Osteocyte (in vitro differentiated cells): ENCODE measurements around the gene PGM2. TPM values are rescaled to one million over a fixed set of nuclear protein-coding genes. Genes with fewer than 3 reads are reported as not detected.

ENCODE experiments used
- DNase-seq: peaks from one replicate; pipeline ENCODE4 v3.0.0; 2021; ENCODE audit warnings: mixed read lengths; ENCODE audit not compliant: unreplicated experiment; ENCODE audit errors: extremely low spot score
- H3K27ac Mint-ChIP-seq: one replicate; pipeline ENCODE4 v1.8.0; 2021; ENCODE audit warnings: mild to moderate bottlenecking, mixed read lengths; ENCODE audit not compliant: unreplicated experiment
- H3K27me3 Mint-ChIP-seq: one replicate; pipeline ENCODE4 v1.8.0; 2021; ENCODE audit warnings: mixed read lengths; ENCODE audit not compliant: unreplicated experiment
- H3K36me3 Mint-ChIP-seq: one replicate; pipeline ENCODE4 v1.8.0; 2021; ENCODE audit warnings: mixed read lengths; ENCODE audit not compliant: unreplicated experiment
- H3K4me1 Mint-ChIP-seq: one replicate; pipeline ENCODE4 v1.8.0; 2021; ENCODE audit warnings: mixed read lengths; ENCODE audit not compliant: unreplicated experiment
- H3K4me3 Mint-ChIP-seq: one replicate; pipeline ENCODE4 v1.8.0; 2021; ENCODE audit warnings: mild to moderate bottlenecking, moderate library complexity, mixed read lengths; ENCODE audit not compliant: unreplicated experiment
- H3K9me3 Mint-ChIP-seq: one replicate; pipeline ENCODE4 v1.8.0; 2021; ENCODE audit warnings: mixed read lengths; ENCODE audit not compliant: unreplicated experiment
- total RNA-seq: library from RNA; stranded (reverse); gene quantifications from 2 replicates; pipeline ENCODE4 v1.2.1, GENCODE V29; 2021
- TF ChIP-seq, protein P1 (sequence below): fragments of 200-600 bp; sonication (generic); IDR thresholded peaks from 2 replicates; pipeline ENCODE4 v1.5.0; 2021; ENCODE audit warnings: antibody characterized with exemption, mild to moderate bottlenecking, moderate library complexity

Gene PGM2
- total RNA-seq, 1 donor from 2014 or later: 19.8 TPM

DNA sequence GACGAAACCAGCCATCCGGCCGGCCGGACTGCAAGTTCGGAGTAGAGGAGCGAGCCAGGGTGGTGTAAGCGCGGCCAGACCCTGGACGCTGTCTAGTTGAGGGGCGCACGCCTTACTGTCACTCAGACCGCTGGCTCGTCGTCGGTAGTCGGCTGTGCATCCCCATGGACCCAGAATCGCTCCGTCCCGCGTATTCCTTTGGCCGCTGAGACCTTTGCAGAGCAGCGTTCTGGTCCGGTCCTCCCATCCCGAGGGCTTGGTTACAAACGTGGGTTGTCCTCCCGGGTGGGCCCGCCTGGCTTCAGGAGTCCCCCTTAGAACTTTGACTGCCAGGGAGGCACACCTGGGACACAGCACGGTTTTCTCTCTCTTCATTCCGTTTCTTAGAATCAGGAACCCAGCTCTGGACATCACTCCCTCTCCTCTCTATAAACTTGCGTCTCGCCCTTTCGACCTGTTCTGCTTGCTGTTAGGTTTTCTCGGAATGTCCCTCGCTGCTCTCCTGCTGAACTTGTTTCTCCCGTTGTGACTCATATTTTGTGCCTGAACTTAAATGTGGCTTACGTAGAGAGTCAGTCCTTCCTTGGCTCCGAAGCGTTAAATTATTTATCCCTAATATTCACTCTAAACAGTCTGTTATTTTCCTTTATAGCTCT, 672 bp downstream of the PGM2 start:
- Mint-ChIP-seq H3K9me3 (no peaks in the 10 kb centered on the region), H3K4me3 (peak overlapping the region; percentile 93), H3K27me3 (no peaks in the 10 kb centered on the region), H3K27ac (peak overlapping the region; percentile 89), H3K36me3 (peaks cover 13% of the 10 kb centered on the region), H3K4me1 (peaks cover 16% of the 10 kb centered on the region)
- DNase-seq: no peak
- TF ChIP-seq, protein P1, sequence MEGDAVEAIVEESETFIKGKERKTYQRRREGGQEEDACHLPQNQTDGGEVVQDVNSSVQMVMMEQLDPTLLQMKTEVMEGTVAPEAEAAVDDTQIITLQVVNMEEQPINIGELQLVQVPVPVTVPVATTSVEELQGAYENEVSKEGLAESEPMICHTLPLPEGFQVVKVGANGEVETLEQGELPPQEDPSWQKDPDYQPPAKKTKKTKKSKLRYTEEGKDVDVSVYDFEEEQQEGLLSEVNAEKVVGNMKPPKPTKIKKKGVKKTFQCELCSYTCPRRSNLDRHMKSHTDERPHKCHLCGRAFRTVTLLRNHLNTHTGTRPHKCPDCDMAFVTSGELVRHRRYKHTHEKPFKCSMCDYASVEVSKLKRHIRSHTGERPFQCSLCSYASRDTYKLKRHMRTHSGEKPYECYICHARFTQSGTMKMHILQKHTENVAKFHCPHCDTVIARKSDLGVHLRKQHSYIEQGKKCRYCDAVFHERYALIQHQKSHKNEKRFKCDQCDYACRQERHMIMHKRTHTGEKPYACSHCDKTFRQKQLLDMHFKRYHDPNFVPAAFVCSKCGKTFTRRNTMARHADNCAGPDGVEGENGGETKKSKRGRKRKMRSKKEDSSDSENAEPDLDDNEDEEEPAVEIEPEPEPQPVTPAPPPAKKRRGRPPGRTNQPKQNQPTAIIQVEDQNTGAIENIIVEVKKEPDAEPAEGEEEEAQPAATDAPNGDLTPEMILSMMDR: no peak

DNA sequence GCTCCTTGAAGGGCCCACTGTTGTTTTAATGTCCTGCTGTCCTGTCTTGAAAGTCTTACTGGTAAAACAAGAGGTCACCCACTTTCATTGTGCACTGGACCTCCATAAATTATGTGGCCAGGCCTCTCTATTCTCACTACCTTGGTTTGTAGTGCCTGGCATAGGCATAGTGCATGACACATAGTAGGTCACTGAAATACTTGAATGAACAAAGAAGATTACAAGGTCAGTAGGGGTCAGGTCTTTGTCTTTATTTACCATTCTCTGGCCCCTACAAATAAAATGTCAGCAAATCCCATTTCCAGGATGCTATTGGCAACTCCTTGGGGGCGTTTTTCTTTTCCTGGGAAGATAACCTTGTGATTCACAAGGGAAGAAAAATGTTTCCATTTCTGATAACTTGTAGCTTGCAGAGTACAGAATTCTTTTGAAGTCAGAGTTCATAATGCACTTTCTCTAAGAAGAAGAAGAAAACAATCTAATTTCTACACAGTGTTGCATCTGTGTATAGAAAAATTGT, 1.4 kb downstream of the PGM2 start:
- TF ChIP-seq, protein P1: no peak
- Mint-ChIP-seq H3K9me3 (no peaks in the 10 kb centered on the region), H3K4me1 (peaks cover 16% of the 10 kb centered on the region), H3K27me3 (no peaks in the 10 kb centered on the region), H3K36me3 (peaks cover 16% of the 10 kb centered on the region), H3K27ac (peak overlapping the region; percentile 62), H3K4me3 (peak overlapping the region; percentile 93)
- DNase-seq: no peak

DNA sequence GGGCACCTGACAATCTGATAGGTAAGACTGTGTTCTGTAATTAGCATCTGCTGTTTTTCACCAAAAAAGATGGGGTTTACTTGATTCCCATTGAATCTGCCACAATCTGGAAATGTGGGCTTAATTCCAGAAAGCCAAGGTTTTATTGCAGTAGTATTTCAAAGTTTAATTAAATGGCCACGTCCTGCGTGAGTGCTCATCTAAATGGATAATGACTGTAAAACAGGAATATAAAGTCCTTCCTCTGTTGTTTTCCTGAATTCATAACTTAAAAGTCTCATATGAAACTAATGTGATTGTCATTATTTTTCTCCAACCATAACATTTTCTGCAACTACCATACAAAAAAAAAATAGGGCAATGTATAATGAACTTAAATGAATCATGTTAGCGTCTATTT, 2.4 kb downstream of the PGM2 start:
- Mint-ChIP-seq H3K4me1 (peaks cover 16% of the 10 kb centered on the region), H3K27me3 (no peaks in the 10 kb centered on the region), H3K36me3 (peaks cover 16% of the 10 kb centered on the region), H3K9me3 (no peaks in the 10 kb centered on the region), H3K27ac (no peak overlapping the region), H3K4me3 (no peak overlapping the region)
- TF ChIP-seq, protein P1: no peak
- DNase-seq: no peak

DNA sequence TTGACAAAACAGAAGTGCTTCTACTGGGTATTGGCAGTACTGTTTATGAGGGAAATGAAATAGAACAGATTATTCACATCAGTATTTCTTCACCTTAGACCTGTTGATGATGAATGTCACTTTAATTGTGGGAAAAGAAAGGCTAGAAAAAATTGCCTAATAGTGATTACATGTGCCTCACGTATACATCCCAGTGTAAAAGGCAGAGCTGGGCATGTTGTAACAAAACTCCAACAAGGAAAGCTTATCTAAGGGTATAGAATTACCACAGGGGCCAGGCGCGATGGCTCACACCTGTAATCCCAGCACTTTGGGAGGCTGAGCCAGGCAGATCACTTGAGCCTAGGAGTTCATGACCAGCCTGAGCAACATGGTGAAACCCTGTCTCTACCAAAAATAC, 4.2 kb downstream of the PGM2 start:
- peaks cover 19% of the 10 kb centered on the region for H3K36me3 Mint-ChIP-seq
- no peaks in the 10 kb centered on the region for H3K9me3 Mint-ChIP-seq
- peaks cover 12% of the 10 kb centered on the region for H3K4me1 Mint-ChIP-seq
- no peak overlapping the region for H3K27ac Mint-ChIP-seq
- TF ChIP-seq, protein P1: no peak
- H3K4me3 Mint-ChIP-seq: no peak overlapping the region
- no peak for DNase-seq
- no peaks in the 10 kb centered on the region for H3K27me3 Mint-ChIP-seq

DNA sequence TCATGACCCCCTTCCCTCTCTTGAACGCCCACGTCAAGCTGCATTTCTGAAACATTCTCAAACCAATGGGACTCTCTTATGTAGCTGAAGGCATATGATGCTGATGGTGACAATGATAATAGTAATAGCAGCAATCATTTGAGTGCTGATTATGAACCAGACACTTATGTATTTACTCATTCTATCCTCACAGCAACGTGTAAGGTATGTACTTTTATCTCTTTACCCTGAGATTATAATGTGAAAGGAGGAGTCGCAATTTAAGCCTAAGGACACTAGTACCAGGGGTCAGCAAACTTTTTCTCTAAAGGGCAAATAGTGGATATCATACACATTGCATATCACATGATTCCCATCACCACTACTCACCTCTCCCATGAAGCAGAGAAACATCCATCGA, 8.5 kb downstream of the PGM2 start:
- Mint-ChIP-seq H3K36me3 (peaks cover 29% of the 10 kb centered on the region), H3K27ac (no peak overlapping the region), H3K4me3 (no peak overlapping the region), H3K27me3 (no peaks in the 10 kb centered on the region), H3K4me1 (peaks cover 4% of the 10 kb centered on the region), H3K9me3 (no peaks in the 10 kb centered on the region)
- TF ChIP-seq, protein P1: no peak
- DNase-seq: no peak
